Left renal pelvis (tissue), 4 donors: ENCODE data around the gene ZNF519. TPM values are rescaled to one million over a fixed set of nuclear protein-coding genes. Genes with fewer than 3 reads are reported as not detected.
"Not testable (repeated sequence)": the region's sequence is repeated elsewhere in the genome, so short reads cannot be mapped to it uniquely, and the experiment has no call there.

Source experiments
- DNase-seq, 4 donors: peaks; one replicate each; pipeline ENCODE4 v3.0.0-alpha.2; 2013; ENCODE audit warnings: low read depth in 4 of 4, low spot score in 3 of 4
- polyA plus RNA-seq, 4 donors: library from polyadenylated mRNA; unstranded; fragments of 120-200 nt; gene quantifications; one replicate each; pipeline ENCODE4 v1.2.1, GENCODE V29; 2013; ENCODE audit not compliant: insufficient read length in 4 of 4

Gene ZNF519
- polyA plus RNA-seq, 4 donors: 10.4 to 15.9 (median 13.5) TPM

GRCh38 chr18:14147935-14148865 is 16.0 kb upstream of the ZNF519 start:
- DNase-seq: not testable (repeated sequence)

GRCh38 chr18:14146771-14147170 is 14.5 kb upstream of the ZNF519 start:
- not testable (repeated sequence) for DNase-seq

GRCh38 chr18:14145581-14146338 is 13.5 kb upstream of the ZNF519 start:
- DNase-seq: not testable (repeated sequence)

GRCh38 chr18:14145021-14145420 is 12.8 kb upstream of the ZNF519 start:
- not testable (repeated sequence) for DNase-seq

GRCh38 chr18:14144628-14144895 is 12.3 kb upstream of the ZNF519 start:
- no peak for DNase-seq

GRCh38 chr18:14143871-14144627 is 11.8 kb upstream of the ZNF519 start:
- not testable (repeated sequence) for DNase-seq

GRCh38 chr18:14143396-14143795 is 11.2 kb upstream of the ZNF519 start:
- not testable (repeated sequence) for DNase-seq

GRCh38 chr18:14142177-14142576 is 9.9 kb upstream of the ZNF519 start:
- not testable (repeated sequence) for DNase-seq

- DNase-seq: not testable (repeated sequence)
Observed at GRCh38 chr18:14139583-14139982, 7.3 kb upstream of the ZNF519 start.

- DNase-seq: not testable (repeated sequence)
Observed at GRCh38 chr18:14137971-14138370, 5.7 kb upstream of the ZNF519 start.

GRCh38 chr18:14131696-14132270 is 452 bp downstream of the ZNF519 start:
- not testable (repeated sequence) for DNase-seq

GRCh38 chr18:14130804-14131203 is 1.4 kb downstream of the ZNF519 start:
- DNase-seq: not testable (repeated sequence)

GRCh38 chr18:14124689-14125088 is 7.5 kb downstream of the ZNF519 start:
- DNase-seq: no peak

GRCh38 chr18:14122097-14122496 is 10.1 kb downstream of the ZNF519 start:
- DNase-seq: no peak

- no peak for DNase-seq
Observed at GRCh38 chr18:14120926-14121325, 11.3 kb downstream of the ZNF519 start.

GRCh38 chr18:14117606-14118005 is 14.6 kb downstream of the ZNF519 start:
- DNase-seq: no peak

GRCh38 chr18:14106906-14107305 is 25.3 kb downstream of the ZNF519 start:
- DNase-seq: no peak

- DNase-seq: no peak
Observed at GRCh38 chr18:14104906-14105748, 27.1 kb downstream of the ZNF519 start.

GRCh38 chr18:14104201-14104600 is 28.0 kb downstream of the ZNF519 start:
- DNase-seq: no peak
